GM10266 (cell line): Measurements from ENCODE around the gene GAREM1.

Source experiments
- DNase-seq: peaks from one replicate; pipeline ENCODE4 v3.0.0; 2012; ENCODE audit errors: extremely low spot score
- TF ChIP-seq, protein P1 (sequence below): IDR thresholded peaks from 2 replicates; pipeline ENCODE4 v1.5.1; 2012; ENCODE audit warnings: mild to moderate bottlenecking, low read depth; ENCODE audit not compliant: control insufficient read depth, insufficient read depth; ENCODE audit errors: missing control alignments

Gene GAREM1

DNA sequence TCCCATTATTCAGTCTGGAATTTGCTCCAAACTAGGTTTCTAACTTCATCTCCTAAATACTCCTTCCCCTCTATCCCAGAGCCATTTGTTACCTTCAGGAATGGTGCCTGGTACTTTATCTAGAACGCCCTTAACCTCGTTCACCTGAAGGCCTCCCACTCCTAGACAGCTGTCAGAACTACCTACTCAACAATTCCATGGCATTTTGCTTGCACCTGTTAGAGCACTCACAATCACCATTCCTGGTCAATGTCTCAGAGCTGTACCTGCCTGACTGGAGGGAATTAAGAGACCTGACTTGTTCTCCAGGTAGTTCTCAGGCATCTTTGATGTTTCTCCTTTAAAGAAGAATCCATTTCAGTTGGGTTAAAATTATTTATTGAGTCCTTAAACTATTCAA, 88.9 kb downstream of the GAREM1 start:
- TF ChIP-seq, protein P1, sequence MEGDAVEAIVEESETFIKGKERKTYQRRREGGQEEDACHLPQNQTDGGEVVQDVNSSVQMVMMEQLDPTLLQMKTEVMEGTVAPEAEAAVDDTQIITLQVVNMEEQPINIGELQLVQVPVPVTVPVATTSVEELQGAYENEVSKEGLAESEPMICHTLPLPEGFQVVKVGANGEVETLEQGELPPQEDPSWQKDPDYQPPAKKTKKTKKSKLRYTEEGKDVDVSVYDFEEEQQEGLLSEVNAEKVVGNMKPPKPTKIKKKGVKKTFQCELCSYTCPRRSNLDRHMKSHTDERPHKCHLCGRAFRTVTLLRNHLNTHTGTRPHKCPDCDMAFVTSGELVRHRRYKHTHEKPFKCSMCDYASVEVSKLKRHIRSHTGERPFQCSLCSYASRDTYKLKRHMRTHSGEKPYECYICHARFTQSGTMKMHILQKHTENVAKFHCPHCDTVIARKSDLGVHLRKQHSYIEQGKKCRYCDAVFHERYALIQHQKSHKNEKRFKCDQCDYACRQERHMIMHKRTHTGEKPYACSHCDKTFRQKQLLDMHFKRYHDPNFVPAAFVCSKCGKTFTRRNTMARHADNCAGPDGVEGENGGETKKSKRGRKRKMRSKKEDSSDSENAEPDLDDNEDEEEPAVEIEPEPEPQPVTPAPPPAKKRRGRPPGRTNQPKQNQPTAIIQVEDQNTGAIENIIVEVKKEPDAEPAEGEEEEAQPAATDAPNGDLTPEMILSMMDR: no peak
- no peak for DNase-seq

DNA sequence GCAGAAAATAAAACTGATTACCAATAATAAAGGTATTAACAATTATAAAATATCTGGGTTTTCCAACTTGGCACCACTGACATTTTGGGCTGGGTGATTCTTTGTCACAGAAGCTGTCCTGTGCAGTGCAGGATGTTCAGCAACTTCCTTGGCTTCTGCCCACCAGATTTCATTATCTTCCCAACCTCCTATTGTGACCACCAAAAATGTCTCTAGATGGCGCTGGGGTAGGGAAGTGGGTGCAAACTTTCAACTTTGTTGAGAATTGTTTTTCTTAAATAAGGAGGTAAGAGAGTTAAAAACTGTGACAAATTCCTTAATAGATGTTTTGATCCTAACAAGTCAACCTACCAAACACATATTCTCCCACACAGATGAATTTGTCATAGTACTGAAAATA, 90.1 kb downstream of the GAREM1 start:
- no peak for DNase-seq
- TF ChIP-seq, protein P1: no peak

DNA sequence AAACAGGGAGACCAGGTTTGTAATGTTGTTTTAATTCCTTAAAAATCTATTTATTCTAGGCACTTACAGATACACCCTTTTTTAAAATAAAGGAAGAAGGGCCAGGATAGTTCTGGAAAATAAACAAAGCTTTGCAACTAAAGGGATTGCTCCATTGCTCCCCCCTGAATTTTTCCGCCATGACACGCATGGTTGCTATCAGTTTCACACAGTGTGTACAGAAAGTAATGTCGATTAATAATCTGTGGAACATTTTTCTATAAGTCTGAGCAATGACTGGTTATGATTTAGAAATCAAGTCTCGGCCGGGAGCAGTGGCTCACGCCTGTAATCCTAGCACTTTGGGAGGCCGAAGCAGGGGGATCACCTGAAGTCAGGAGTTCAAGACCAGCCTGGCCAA, 90.8 kb downstream of the GAREM1 start:
- no peak for DNase-seq
- TF ChIP-seq, protein P1: no peak

DNA sequence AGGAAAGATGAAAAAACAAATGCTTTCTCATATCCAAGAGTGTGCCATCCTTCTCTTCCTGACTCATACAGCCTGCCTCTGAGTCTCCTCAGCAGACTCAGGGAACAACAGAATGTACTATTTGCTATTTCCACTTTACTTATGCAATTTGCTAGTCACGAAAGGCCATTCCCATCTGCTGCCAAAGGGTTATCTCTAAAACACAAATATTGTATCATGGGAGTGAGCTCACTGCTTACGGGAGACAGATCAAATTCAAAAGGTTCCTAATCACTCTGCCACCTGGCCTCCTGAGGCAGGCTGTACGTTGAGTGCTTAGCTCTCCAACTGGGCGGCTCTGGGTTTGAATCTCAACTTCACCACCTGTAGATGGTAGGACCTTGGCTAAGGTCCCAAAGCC, 92.0 kb downstream of the GAREM1 start:
- no peak for DNase-seq
- TF ChIP-seq, protein P1: no peak

DNA sequence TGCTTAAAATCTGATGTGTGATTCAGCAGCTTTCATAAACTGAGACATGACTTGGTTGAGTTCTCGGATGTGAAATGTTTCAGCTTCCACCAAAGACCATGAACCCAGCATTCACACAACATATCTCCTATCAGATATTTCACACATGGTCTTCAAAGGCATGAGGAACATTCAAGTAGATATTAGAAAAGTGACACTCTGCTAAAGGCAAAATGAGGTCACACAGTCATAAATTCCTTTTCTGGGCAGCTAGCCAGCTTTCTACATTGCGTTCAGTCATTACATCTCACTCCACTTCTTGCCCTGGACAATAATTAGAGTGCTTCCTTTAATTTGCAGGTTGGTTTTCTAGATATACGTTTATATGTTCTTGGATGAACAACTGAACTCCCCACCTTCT, 96.7 kb downstream of the GAREM1 start:
- TF ChIP-seq, protein P1: no peak
- DNase-seq: no peak

DNA sequence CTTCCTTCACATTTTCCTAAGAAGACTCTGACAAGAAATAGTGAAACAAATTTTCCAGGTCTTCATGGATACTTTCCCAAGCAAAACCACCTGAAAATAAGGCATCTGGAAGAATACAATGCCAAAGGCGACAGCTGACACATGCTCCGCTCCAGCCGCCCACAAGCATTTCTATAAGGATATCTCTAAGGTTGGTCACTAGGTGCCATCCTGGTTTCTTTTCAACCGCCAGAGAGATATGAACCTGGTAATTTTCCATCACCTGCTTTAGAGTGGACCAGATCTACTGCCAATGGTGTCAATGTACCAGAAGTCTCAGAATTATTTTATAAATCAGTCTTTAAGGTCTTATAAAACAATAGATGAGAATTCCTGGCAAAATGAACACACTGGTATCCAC, 97.2 kb downstream of the GAREM1 start:
- TF ChIP-seq, protein P1: no peak

DNA sequence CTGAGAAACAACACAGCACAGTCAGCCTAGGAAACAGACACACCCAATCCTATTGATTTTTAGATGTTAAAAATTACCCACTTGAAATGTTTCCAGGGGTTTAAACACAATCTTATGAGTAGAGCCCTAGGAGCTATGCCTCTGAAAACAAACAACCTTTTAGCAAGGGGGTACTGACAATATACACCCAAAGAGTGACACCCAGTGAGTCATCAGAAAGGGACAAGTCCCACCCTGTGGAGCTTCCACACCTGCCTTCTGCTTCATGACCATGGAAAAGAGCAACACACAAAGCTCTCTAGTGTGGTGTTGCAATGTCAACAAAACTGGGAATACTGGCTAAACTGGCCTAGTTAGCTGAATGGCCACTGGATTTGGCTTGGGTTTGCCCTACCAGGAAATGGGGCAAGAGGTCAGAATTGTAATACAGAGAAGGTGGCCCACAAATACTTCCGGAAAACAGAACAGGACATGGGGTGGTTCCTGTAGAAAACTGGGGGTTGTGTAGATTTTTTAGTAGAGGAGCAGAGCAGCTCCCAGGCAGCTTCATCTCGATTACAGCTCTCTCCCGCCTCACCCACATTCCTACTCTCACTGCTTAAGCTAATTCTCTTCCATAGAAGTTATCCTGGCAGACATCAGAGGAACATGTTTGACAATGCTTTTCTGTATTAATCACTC, 98.2 kb downstream of the GAREM1 start:
- TF ChIP-seq, protein P1: no peak
- no peak for DNase-seq

More for the DNA sequence above, 97.2 kb downstream of the GAREM1 start:
- DNase-seq: no peak
